Transverse colon (tissue), 4 donors: ENCODE results near the gene KPNA2. TPM values are rescaled to one million over a fixed set of nuclear protein-coding genes. Genes with fewer than 3 reads are reported as not detected.

Experiments used
- DNase-seq: peaks from one replicate; pipeline ENCODE4 v3.0.0-alpha.2; 2019
- H3K27ac ChIP-seq, 4 donors: fragments of 200-600 bp; sonication (generic); 2 replicates each; pipeline ENCODE4 v1.5.1; 2016 to 2018; ENCODE audit warnings: inconsistent platforms in 4 of 4
- H3K27me3 ChIP-seq: fragments of 200-600 bp; sonication (generic); 2 replicates; pipeline ENCODE4 v1.5.1; 2017; ENCODE audit warnings: inconsistent platforms
- H3K36me3 ChIP-seq, 4 donors: fragments of 200-600 bp; sonication (generic); 2 replicates each; pipeline ENCODE4 v1.5.1; 2017 to 2019; ENCODE audit warnings: inconsistent platforms in 4 of 4
- H3K4me1 ChIP-seq, 4 donors: fragments of 200-600 bp; sonication (generic); 2 replicates each; pipeline ENCODE4 v1.5.1; 2017 to 2020; ENCODE audit warnings: inconsistent platforms in 4 of 4
- H3K4me3 ChIP-seq, 4 donors: fragments of 200-600 bp; sonication (generic); 1 replicate in 1 of 4; 2 replicates in 3 of 4; pipeline versions ENCODE4 v1.5.1 to v1.6.1; 2017 to 2019; ENCODE audit warnings: inconsistent platforms in 4 of 4
- H3K9me3 ChIP-seq, 2 donors: fragments of 200-600 bp; sonication (generic); 2 replicates each; pipeline ENCODE4 v1.5.1; 2017 to 2019; ENCODE audit warnings: inconsistent platforms in 2 of 2
- CTCF ChIP-seq, 5 experiments: fragments of 200-600 bp in 3 of 5; fragments of 450-650 bp in 2 of 5; sonication (generic) in 3 of 5; IDR thresholded peaks; 1 replicate in 2 of 5; 2 replicates in 3 of 5; pipeline ENCODE4 v1.5.1; 2016 to 2017; ENCODE audit warnings: antibody characterized with exemption in 5 of 5, inconsistent platforms in 3 of 5, mild to moderate bottlenecking in 2 of 5, moderate library complexity in 1 of 5
- EP300 ChIP-seq: sonication (generic); formaldehyde crosslinking; IDR thresholded peaks from one replicate; pipeline ENCODE4 v1.6.1; 2017; ENCODE audit warnings: antibody characterized with exemption, low read depth
- POLR2A ChIP-seq: fragments of 450-650 bp; IDR thresholded peaks from one replicate; pipeline ENCODE4 v1.6.1; 2016; ENCODE audit warnings: antibody characterized with exemption, mild to moderate bottlenecking, moderate library complexity
- POLR2AphosphoS5 ChIP-seq, 3 donors: sonication (generic); formaldehyde crosslinking; IDR thresholded peaks; one replicate each; pipeline ENCODE4 v1.6.1; 2016; ENCODE audit warnings: antibody characterized with exemption in 3 of 3
- whole genome bisulfite sequencing, 2 donors: methylation state at CpG; one replicate each; pipeline ENCODE4 v1.1.5; 2018; ENCODE audit warnings: low coverage in 1 of 2; 5-methylcytosine and 5-hydroxymethylcytosine counted together
- in situ Hi-C, 4 donors: fragments of 200-750 bp; cut with MboI; loops; one replicate each; pipeline versions ENCODE4 v1.15.0 to v1.15.1; 2017; ENCODE audit warnings: low sequenced_read_pairs in 3 of 4, low pct_ligation_motif_present in 1 of 4, low pct_unique_long_range_greater_than_20kb in 1 of 4
- intact Hi-C: fragments of 100-400 bp; cut with DNase I; formaldehyde crosslinking; loops from one replicate; pipeline ENCODE4 v1.15.1; 2023; ENCODE audit warnings: low total_unique reads
- total RNA-seq, 4 donors: library from RNA; depleted of rRNA; stranded (reverse); fragments of >200 nt; gene quantifications; one replicate each; pipeline ENCODE4 v1.1.0, GENCODE V29; 2016

The KPNA2 gene
- total RNA-seq: 10 to 100 TPM in 3 of 4 donors, 1 to 10 TPM in 1; 3.4 to 21.5 (median 11.0) TPM

DNA sequence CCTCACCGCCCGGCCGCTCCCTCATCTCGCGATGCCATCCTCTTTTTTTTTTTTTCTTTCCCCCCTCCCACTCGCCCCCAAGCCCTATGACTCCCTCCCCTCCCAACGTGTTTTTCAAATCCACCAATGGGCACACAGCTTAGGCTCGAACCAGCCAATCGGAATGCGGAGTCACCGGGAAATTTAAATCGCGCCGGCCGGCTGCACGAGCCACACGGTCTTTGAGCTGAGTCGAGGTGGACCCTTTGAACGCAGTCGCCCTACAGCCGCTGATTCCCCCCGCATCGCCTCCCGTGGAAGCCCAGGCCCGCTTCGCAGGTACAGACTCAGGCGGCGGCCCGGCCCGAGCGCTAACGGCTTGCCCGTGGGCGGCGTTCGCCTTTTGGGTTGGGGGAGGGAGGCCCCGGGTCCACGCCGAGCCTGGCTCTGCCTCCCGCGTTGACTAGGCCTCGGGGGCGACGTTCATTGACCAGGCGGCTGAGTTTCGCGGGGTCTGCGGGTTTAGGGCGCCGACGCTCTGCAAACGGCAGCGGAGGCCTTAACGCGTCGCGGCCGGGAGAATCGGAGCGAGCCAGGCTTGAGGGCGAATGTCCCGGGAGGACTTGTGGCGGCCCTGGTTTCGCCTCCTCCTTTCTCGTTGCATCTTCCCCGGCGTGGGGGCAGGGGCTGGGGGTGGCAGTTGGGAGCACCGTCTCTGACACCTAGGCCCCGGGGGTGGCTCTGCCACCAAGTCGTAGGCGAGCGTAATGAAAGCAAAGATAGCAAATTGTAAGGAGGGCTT is at the start of gene KPNA2:
TSS of gene KPNA2 (plus strand) at position 213 of the 781 bp plus-strand sequence. CDS start 1,398 bp downstream, outside the sequence.
- intact Hi-C loops: no loop called here
- Histone ChIP-seq H3K27me3 (no peaks in the 10 kb centered on the region), H3K4me1 (peaks cover 3 to 17% (median 9%) of the 10 kb centered on the region in 4 donors), H3K9me3 (no peaks in the 10 kb centered on the region), H3K27ac (peak within 1 kb of the TSS; percentile 81 to 93 (median 87)), H3K4me3 (peak within 1 kb of the TSS; percentile 71 to 97 (median 90)), H3K36me3 (peaks cover 0 to 11% (median 0%) of the 10 kb centered on the region in 4 donors)
- in situ Hi-C loops: no loop called here
- peak; percentile 94 for DNase-seq
- TF ChIP-seq POLR2AphosphoS5 (IDR thresholded peaks at IDR 0.05) (peak; percentile 77 to 86 (median 86)), POLR2A (peak; percentile 64), CTCF (IDR thresholded peaks at IDR 0.05) (no peak)
- WGBS, 2 donors: 1% methylated on average over 32 of the region's 72 CpGs; no CpG with 5 or more reads in 1 of the 2 donors

- in situ Hi-C loops: no loop called here
- no peak for TF ChIP-seq CTCF (IDR thresholded peaks at IDR 0.05)
- no peak for TF ChIP-seq EP300
- no peak for TF ChIP-seq POLR2AphosphoS5 (IDR thresholded peaks at IDR 0.05)
- TF ChIP-seq POLR2A: no peak
- DNase-seq: no peak
- H3K36me3 ChIP-seq: no peaks in the 10 kb centered on the region
- H3K27ac ChIP-seq: no peak overlapping the region
- intact Hi-C loops: no loop called here
- peaks cover 9 to 20% (median 15%) of the 10 kb centered on the region in 4 donors for H3K4me1 ChIP-seq
- H3K4me3 ChIP-seq: no peak overlapping the region
- WGBS, 2 donors: 91 to 98% methylated on average over 4 of the region's 4 CpGs
- H3K27me3 ChIP-seq: no peaks in the 10 kb centered on the region
- no peaks in the 10 kb centered on the region for H3K9me3 ChIP-seq
Observed at GRCh38 chr17:67990909-67991308, 44.6 kb upstream of the KPNA2 start.

DNA sequence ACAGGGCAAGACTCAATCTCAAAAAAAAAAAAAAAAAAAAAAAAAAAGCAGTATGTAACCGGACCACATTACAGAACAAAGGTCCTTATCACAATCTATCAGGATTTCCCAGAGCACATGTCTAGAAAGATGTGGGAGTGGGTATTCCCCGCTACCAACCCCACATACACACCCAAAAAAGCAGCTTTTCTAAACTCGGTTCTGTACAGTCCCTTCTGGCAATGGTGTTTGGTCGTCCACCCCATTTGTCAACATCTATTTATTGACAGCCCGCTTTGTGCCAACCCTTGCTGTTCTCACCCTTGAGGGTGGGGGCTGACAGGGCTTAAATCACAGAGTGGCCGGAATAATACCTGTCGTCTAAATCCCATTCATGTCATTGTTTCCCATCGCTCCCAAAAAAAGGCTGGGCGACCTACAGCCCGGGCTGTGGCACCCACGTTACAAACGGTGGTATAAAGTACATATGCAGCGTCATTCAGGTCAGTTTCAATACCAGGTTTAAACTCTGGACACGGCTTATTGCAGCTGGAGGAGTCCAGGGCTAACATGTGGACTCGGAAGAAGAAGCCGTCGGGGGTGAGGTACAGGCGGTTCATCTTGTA is 42.9 kb upstream of the KPNA2 start:
- intact Hi-C loops: no loop called here
- Histone ChIP-seq H3K27me3 (peaks cover 6% of the 10 kb centered on the region), H3K4me1 (peaks cover 9 to 28% (median 18%) of the 10 kb centered on the region in 4 donors), H3K36me3 (no peaks in the 10 kb centered on the region), H3K27ac (peak overlapping the region; percentile 90 to 96 (median 92)), H3K4me3 (peak overlapping the region; percentile 47 to 60 (median 54)), H3K9me3 (no peaks in the 10 kb centered on the region)
- DNase-seq: no peak
- in situ Hi-C loops: no loop called here
- WGBS, 2 donors: 7 to 18% methylated on average over 3 to 16 of the region's 18 CpGs
- TF ChIP-seq CTCF (IDR thresholded peaks at IDR 0.05) (no peak), POLR2A (no peak)

- no peaks in the 10 kb centered on the region for H3K9me3 ChIP-seq
- in situ Hi-C loops: no loop called here
- H3K36me3 ChIP-seq: no peaks in the 10 kb centered on the region
- intact Hi-C loops: no loop called here
- peaks cover 6% of the 10 kb centered on the region for H3K27me3 ChIP-seq
- H3K4me3 ChIP-seq: peak overlapping the region; percentile 61 to 83 (median 82)
- peak; percentile 85 for DNase-seq
- peaks cover 9 to 28% (median 18%) of the 10 kb centered on the region in 4 donors for H3K4me1 ChIP-seq
- 0% methylated on average over 64 of the region's 144 CpGs; no CpG with 5 or more reads in 1 of the 2 donors for WGBS, 2 donors
- H3K27ac ChIP-seq: peak overlapping the region; percentile 96 to 99 (median 98)
- peak; percentile 64 for TF ChIP-seq POLR2A
- TF ChIP-seq CTCF (IDR thresholded peaks at IDR 0.05): peak in 3 of 5 experiments; percentile 24 to 47 (median 40)
- no peak for TF ChIP-seq EP300
- peak; percentile 7 to 40 (median 15) for TF ChIP-seq POLR2AphosphoS5 (IDR thresholded peaks at IDR 0.05)
Observed at GRCh38 chr17:67993153-67993997, 42.2 kb upstream of the KPNA2 start.
